WTC11 (cell line): ENCODE measurements around the gene CELF2. TPM values are rescaled to one million over a fixed set of nuclear protein-coding genes. Genes with fewer than 3 reads are reported as not detected.

Experiments
- ATAC-seq: fragments of 200-7000 bp; cut with Tn5 transposase; 2 replicates; pipeline ENCODE4 v1.10.0; 2021; ENCODE audit warnings: mild to moderate bottlenecking, moderate library complexity
- CTCF ChIA-PET: fragments of 300-600 bp; sonication (Branson Sonifier 250); formaldehyde crosslinking; loops from one replicate; lab custom pipeline; 2021; ENCODE audit warnings: antibody characterized with exemption; lab: Charles Lee
- POLR2A ChIA-PET: fragments of 350-600 bp; sonication (Branson Sonifier 250); formaldehyde crosslinking; loops from one replicate; lab custom pipeline; 2021; ENCODE audit warnings: antibody characterized with exemption; lab: Charles Lee
- DNase-seq: peaks from one replicate; pipeline ENCODE4 v3.0.0; 2021; ENCODE audit warnings: low spot score
- H3K27ac Mint-ChIP-seq: 2 replicates; pipeline ENCODE4 v1.8.0; 2021; ENCODE audit warnings: mixed read lengths
- H3K27me3 Mint-ChIP-seq: 2 replicates; pipeline ENCODE4 v1.8.0; 2021; ENCODE audit warnings: low read depth, mild to moderate bottlenecking, moderate library complexity, mixed read lengths
- H3K36me3 Mint-ChIP-seq: 2 replicates; pipeline ENCODE4 v1.8.0; 2021; ENCODE audit warnings: mixed read lengths
- H3K4me1 Mint-ChIP-seq: 2 replicates; pipeline ENCODE4 v1.8.0; 2022; ENCODE audit warnings: mixed read lengths
- H3K4me3 Mint-ChIP-seq: 2 replicates; pipeline ENCODE4 v1.8.0; 2021; ENCODE audit warnings: mild to moderate bottlenecking, moderate library complexity, mixed read lengths
- H3K9me3 Mint-ChIP-seq: 2 replicates; pipeline ENCODE4 v1.8.0; 2021; ENCODE audit warnings: mixed read lengths
- AR ChIP-seq: fragments of 250-450 bp; sonication (Bioruptor Pico); IDR thresholded peaks from 2 replicates; pipeline ENCODE4 v1.9.0; 2021; ENCODE audit warnings: mild to moderate bottlenecking
- ARID4B ChIP-seq: sonication (generic); formaldehyde crosslinking; IDR thresholded peaks from 2 replicates; pipeline ENCODE4 v1.8.0; 2023; ENCODE audit warnings: missing genetic modification reagents, mild to moderate bottlenecking, borderline replicate concordance
- CTCF ChIP-seq: fragments of 200-600 bp; IDR thresholded peaks from 2 replicates; pipeline ENCODE4 v1.8.0; 2022; ENCODE audit warnings: antibody characterized with exemption
- EMX1 ChIP-seq: fragments of 250-450 bp; sonication (Bioruptor Pico); IDR thresholded peaks from 2 replicates; pipeline ENCODE4 v1.8.0; 2021; ENCODE audit warnings: mild to moderate bottlenecking
- HMGA2 ChIP-seq: fragments of 250-450 bp; sonication (Bioruptor Pico); IDR thresholded peaks from 2 replicates; pipeline ENCODE4 v1.4.0; 2021; ENCODE audit warnings: mild to moderate bottlenecking, moderate library complexity
- NFATC4 ChIP-seq: fragments of 250-450 bp; sonication (Bioruptor Pico); IDR thresholded peaks from 2 replicates; pipeline ENCODE4 v1.9.0; 2021; ENCODE audit warnings: mild to moderate bottlenecking
- NFE2L1 ChIP-seq: sonication (generic); formaldehyde crosslinking; IDR thresholded peaks from 2 replicates; pipeline ENCODE4 v1.8.1; 2023; ENCODE audit warnings: missing genetic modification reagents
- NR3C1 ChIP-seq: sonication (generic); formaldehyde crosslinking; conservative IDR thresholded peaks from 2 replicates; pipeline ENCODE4 v1.8.1; 2023; ENCODE audit warnings: low read depth, mild to moderate bottlenecking, missing genetic modification reagents
- OVOL2 ChIP-seq: fragments of 250-450 bp; sonication (Bioruptor Pico); IDR thresholded peaks from 2 replicates; pipeline ENCODE4 v1.9.0; 2021; ENCODE audit warnings: mild to moderate bottlenecking, borderline replicate concordance
- PRRX2 ChIP-seq: fragments of 250-450 bp; sonication (Bioruptor Pico); IDR thresholded peaks from 2 replicates; pipeline ENCODE4 v1.8.0; 2021; ENCODE audit warnings: mild to moderate bottlenecking
- TCF7 ChIP-seq: sonication (generic); formaldehyde crosslinking; IDR thresholded peaks from 2 replicates; pipeline ENCODE4 v1.8.0; 2022; ENCODE audit warnings: mild to moderate bottlenecking, low read depth, missing genetic modification reagents, moderate library complexity
- TEAD4 ChIP-seq: sonication (generic); formaldehyde crosslinking; IDR thresholded peaks from 2 replicates; pipeline ENCODE4 v1.8.0; 2022; ENCODE audit warnings: mild to moderate bottlenecking, missing genetic modification reagents
- TP53 ChIP-seq: sonication (generic); formaldehyde crosslinking; IDR thresholded peaks from 2 replicates; pipeline ENCODE4 v1.8.1; 2023; ENCODE audit warnings: mild to moderate bottlenecking, missing genetic modification reagents
- ZBTB21 ChIP-seq: sonication (generic); formaldehyde crosslinking; IDR thresholded peaks from 2 replicates; pipeline ENCODE4 v1.8.1; 2023; ENCODE audit warnings: mild to moderate bottlenecking, missing genetic modification reagents, borderline replicate concordance
- ZBTB43 ChIP-seq: sonication (generic); formaldehyde crosslinking; IDR thresholded peaks from 2 replicates; pipeline ENCODE4 v1.8.1; 2023; ENCODE audit warnings: mild to moderate bottlenecking, missing genetic modification reagents
- ZNF121 ChIP-seq: sonication (generic); formaldehyde crosslinking; IDR thresholded peaks from 2 replicates; pipeline ENCODE4 v1.8.0; 2023; ENCODE audit warnings: missing genetic modification reagents
- ZNF138 ChIP-seq: sonication (generic); formaldehyde crosslinking; conservative IDR thresholded peaks from 2 replicates; pipeline ENCODE4 v1.8.1; 2022; ENCODE audit warnings: mild to moderate bottlenecking, moderate library complexity, missing genetic modification reagents
- ZNF232 ChIP-seq: sonication (generic); formaldehyde crosslinking; IDR thresholded peaks from 2 replicates; pipeline ENCODE4 v1.8.0; 2022; ENCODE audit warnings: mild to moderate bottlenecking, missing genetic modification reagents
- ZNF317 ChIP-seq: sonication (generic); formaldehyde crosslinking; IDR thresholded peaks from 2 replicates; pipeline ENCODE4 v1.8.1; 2023; ENCODE audit warnings: low read depth, mild to moderate bottlenecking, moderate library complexity, missing genetic modification reagents, borderline replicate concordance
- ZNF423 ChIP-seq: fragments of 250-450 bp; sonication (Bioruptor Pico); IDR thresholded peaks from 2 replicates; pipeline ENCODE4 v2.1.2; 2022; ENCODE audit warnings: mild to moderate bottlenecking, moderate library complexity
- ZNF671 ChIP-seq: fragments of 250-450 bp; sonication (Bioruptor Pico); IDR thresholded peaks from 2 replicates; pipeline ENCODE4 v1.8.0; 2021; ENCODE audit warnings: mild to moderate bottlenecking
- ZSCAN18 ChIP-seq: fragments of 250-450 bp; sonication (Bioruptor Pico); IDR thresholded peaks from 2 replicates; pipeline ENCODE4 v2.1.2; 2022; ENCODE audit warnings: mild to moderate bottlenecking, moderate library complexity
- total RNA-seq: library from RNA; stranded (reverse); gene quantifications from 3 replicates; pipeline ENCODE4 v1.2.3, GENCODE V29; 2021

CELF2 gene
- total RNA-seq, 1 experiment from 2014 or later: 24.6 TPM

GRCh38 chr10:11263767-11264166 lies 246.1 kb downstream of the CELF2 start:
- Mint-ChIP-seq H3K9me3 (no peaks in the 10 kb centered on the region), H3K4me1 (peaks cover 18% of the 10 kb centered on the region), H3K27me3 (no peaks in the 10 kb centered on the region), H3K4me3 (no peak overlapping the region), H3K27ac (no peak overlapping the region), H3K36me3 (peaks cover 11% of the 10 kb centered on the region; the same call in 1 of the 2 replicates)
- no peak for TF ChIP-seq ZBTB43 (CRISPR knock-in tag)
- TF ChIP-seq TCF7 (CRISPR knock-in tag): no peak
- no peak for TF ChIP-seq ZNF423 (CRISPR knock-in tag)
- no peak for TF ChIP-seq TEAD4 (CRISPR knock-in tag)
- TF ChIP-seq ZSCAN18 (CRISPR knock-in tag): no peak
- TF ChIP-seq AR: no peak
- no peak for TF ChIP-seq OVOL2
- no peak for TF ChIP-seq ARID4B (CRISPR knock-in tag)
- TF ChIP-seq ZNF317 (CRISPR knock-in tag): no peak
- TF ChIP-seq ZNF671: no peak
- no peak for TF ChIP-seq ZBTB21 (CRISPR knock-in tag)
- TF ChIP-seq ZNF232 (CRISPR knock-in tag): no peak
- TF ChIP-seq ZNF138 (CRISPR knock-in tag): no peak
- CTCF ChIA-PET: no interaction called here
- POLR2A ChIA-PET: no interaction called here
- ATAC-seq (no peak), DNase-seq (no peak)

GRCh38 chr10:11264296-11265048 lies 246.8 kb downstream of the CELF2 start:
- no peak overlapping the region for H3K4me3 Mint-ChIP-seq
- ChIA-PET POLR2A (no interaction called here), CTCF (no interaction called here)
- H3K36me3 Mint-ChIP-seq: 0 out of 2 replicates have a peak, but pooled peaks cover 6% of the 10 kb centered on the region
- H3K27ac Mint-ChIP-seq: no peak overlapping the region
- no peak for ATAC-seq
- no peak for DNase-seq
- no peaks in the 10 kb centered on the region for H3K27me3 Mint-ChIP-seq
- no peaks in the 10 kb centered on the region for H3K9me3 Mint-ChIP-seq
- peaks cover 23% of the 10 kb centered on the region for H3K4me1 Mint-ChIP-seq
- TF ChIP-seq CTCF (no peak), ZNF423 (CRISPR knock-in tag) (no peak), HMGA2 (no peak), ZSCAN18 (CRISPR knock-in tag) (no peak), ZNF121 (no peak), NR3C1 (CRISPR knock-in tag) (no peak), TP53 (CRISPR knock-in tag) (no peak), NFATC4 (no peak), PRRX2 (CRISPR knock-in tag) (no peak), EMX1 (CRISPR knock-in tag) (no peak), NFE2L1 (CRISPR knock-in tag) (no peak)
